Spinal cord (tissue), 10 donors: Measurements from ENCODE around the gene HHATL. TPM values are rescaled to one million over a fixed set of nuclear protein-coding genes. Genes with fewer than 3 reads are reported as not detected.

Experiments
- DNase-seq, 6 donors: peaks; one replicate each; pipeline versions ENCODE4 v3.0.0 to v3.0.0-alpha.2; 2013 to 2015; ENCODE audit warnings: low spot score in 6 of 6, low read depth in 4 of 6
- H3K27ac ChIP-seq: one replicate; pipeline ENCODE4 v1.5.1; 2013; ENCODE audit warnings: low read depth, low read length, control low read depth
- H3K27me3 ChIP-seq: one replicate; pipeline ENCODE4 v1.6.1; 2013; ENCODE audit warnings: low read length; ENCODE audit not compliant: control insufficient read depth, insufficient read depth
- H3K36me3 ChIP-seq: one replicate; pipeline ENCODE4 v1.6.1; 2013; ENCODE audit warnings: low read length; ENCODE audit not compliant: control insufficient read depth, insufficient read depth
- H3K4me1 ChIP-seq: one replicate; pipeline ENCODE4 v1.6.1; 2013; ENCODE audit warnings: low read length; ENCODE audit not compliant: control insufficient read depth, insufficient read depth
- H3K4me3 ChIP-seq: one replicate; pipeline ENCODE4 v1.5.1; 2013; ENCODE audit warnings: low read depth, low read length, control low read depth
- H3K9me3 ChIP-seq: one replicate; pipeline ENCODE4 v1.6.1; 2013; ENCODE audit warnings: low read length; ENCODE audit not compliant: control insufficient read depth, insufficient read depth
- WGBS: methylation state at CpG from one replicate; pipeline ENCODE4 v1.1.5; 2013; ENCODE audit warnings: missing lambda C conversion rate; ENCODE audit not compliant: insufficient coverage; 5-methylcytosine and 5-hydroxymethylcytosine counted together
- polyA plus RNA-seq, 2 donors: library from polyadenylated mRNA; unstranded; fragments of 120-200 nt; gene quantifications; one replicate each; pipeline ENCODE4 v1.2.1, GENCODE V29; 2013; ENCODE audit not compliant: insufficient read length in 2 of 2
- total RNA-seq, 2 donors: library from RNA; depleted of rRNA in 1 of 2; stranded (reverse); fragments of 120-200 nt in 1 of 2; fragments of >200 nt in 1 of 2; gene quantifications; one replicate each; pipeline versions ENCODE4 v1.2.3 to v1.2.4, GENCODE V29; 2013 to 2014
- donor health status: healthy.

HHATL gene
- total and polyA plus RNA-seq, 4 donors, result 2.1 to 7.2 (median 3.5) TPM

DNA sequence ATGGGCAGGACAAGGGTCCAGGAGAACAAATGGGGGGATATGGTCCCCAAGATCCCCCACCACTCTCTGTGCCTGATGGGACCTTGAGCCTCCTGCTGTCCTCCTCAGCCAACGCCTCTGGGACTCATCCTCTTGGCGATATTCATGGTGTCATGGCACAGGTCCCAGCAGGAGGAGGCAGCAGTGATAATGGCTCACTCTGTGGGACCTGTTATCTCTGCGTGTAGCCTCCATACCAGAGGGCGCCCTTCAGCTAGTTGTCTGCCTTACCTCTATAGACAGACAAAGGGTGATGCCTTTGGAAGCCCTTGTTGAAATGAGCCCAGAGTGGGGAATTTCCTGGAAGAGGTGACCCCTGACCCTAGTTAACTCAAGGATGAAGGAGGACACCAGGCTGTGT lies 41.7 kb downstream of the HHATL start:
- DNase-seq, result no peak
- 56% methylated on average over 4 of the region's 4 CpGs for WGBS
- peaks cover 95% of the 10 kb centered on the region for H3K36me3 ChIP-seq

GRCh38 chr3:42660131-42660715 lies 42.4 kb downstream of the HHATL start:
- peaks cover 50% of the 10 kb centered on the region for H3K4me1 ChIP-seq
- no peak overlapping the region for H3K27ac ChIP-seq

More for the DNA sequence above, 41.7 kb downstream of the HHATL start:
- Histone ChIP-seq H3K27ac (no peak overlapping the region), H3K9me3 (no peaks in the 10 kb centered on the region), H3K4me1 (peaks cover 46% of the 10 kb centered on the region), H3K4me3 (no peak overlapping the region), H3K27me3 (no peaks in the 10 kb centered on the region)

DNA sequence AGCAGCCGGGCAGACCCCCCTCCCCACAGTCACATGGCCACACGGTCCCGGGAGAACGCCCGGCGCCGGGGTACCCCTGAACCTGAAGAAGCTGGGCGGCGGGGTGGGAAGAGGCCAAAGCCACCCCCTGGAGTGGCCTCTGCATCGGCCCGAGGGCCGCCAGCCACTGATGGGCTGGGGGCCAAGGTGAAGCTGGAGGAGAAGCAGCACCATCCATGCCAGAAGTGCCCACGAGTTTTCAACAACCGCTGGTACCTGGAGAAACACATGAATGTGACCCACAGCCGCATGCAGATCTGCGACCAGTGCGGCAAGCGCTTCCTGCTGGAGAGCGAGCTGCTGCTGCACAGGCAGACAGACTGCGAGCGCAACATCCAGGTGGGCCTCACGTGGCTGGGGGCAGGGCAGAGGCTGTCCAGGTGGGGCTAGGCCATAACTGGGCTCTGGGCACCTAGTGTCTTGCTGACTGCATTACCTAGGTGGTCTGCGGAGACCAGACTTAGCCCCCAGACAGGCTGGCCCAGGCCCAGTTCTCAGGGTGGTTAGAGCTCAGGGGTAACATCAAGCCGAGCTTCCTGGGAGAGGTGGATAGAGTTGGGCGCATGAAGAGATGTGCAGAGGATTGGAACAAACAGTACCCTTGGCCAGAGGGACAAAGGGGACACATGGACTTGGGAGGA lies 43.0 kb downstream of the HHATL start:
- 83% methylated on average over 18 of the region's 25 CpGs for WGBS
- Histone ChIP-seq H3K27me3 (no peaks in the 10 kb centered on the region), H3K4me1 (peaks cover 54% of the 10 kb centered on the region), H3K4me3 (no peak overlapping the region), H3K36me3 (peaks cover 82% of the 10 kb centered on the region), H3K27ac (no peak overlapping the region), H3K9me3 (no peaks in the 10 kb centered on the region)
- DNase-seq, result no peak

More at GRCh38 chr3:42660131-42660715, 42.4 kb downstream of the HHATL start:
- no peaks in the 10 kb centered on the region for H3K27me3 ChIP-seq
- H3K36me3 ChIP-seq, result peaks cover 89% of the 10 kb centered on the region
- H3K4me3 ChIP-seq, result no peak overlapping the region
- DNase-seq, result no peak
- H3K9me3 ChIP-seq, result no peaks in the 10 kb centered on the region
- 79% methylated on average over 4 of the region's 6 CpGs for WGBS

- Histone ChIP-seq H3K9me3 (no peaks in the 10 kb centered on the region), H3K4me3 (no peak overlapping the region), H3K27me3 (no peaks in the 10 kb centered on the region), H3K4me1 (peaks cover 56% of the 10 kb centered on the region), H3K27ac (no peak overlapping the region), H3K36me3 (peaks cover 75% of the 10 kb centered on the region)
- 89% methylated on average over 22 of the region's 22 CpGs for WGBS
- DNase-seq, result no peak
Observed at GRCh38 chr3:42658771-42659390, 43.7 kb downstream of the HHATL start.

DNA sequence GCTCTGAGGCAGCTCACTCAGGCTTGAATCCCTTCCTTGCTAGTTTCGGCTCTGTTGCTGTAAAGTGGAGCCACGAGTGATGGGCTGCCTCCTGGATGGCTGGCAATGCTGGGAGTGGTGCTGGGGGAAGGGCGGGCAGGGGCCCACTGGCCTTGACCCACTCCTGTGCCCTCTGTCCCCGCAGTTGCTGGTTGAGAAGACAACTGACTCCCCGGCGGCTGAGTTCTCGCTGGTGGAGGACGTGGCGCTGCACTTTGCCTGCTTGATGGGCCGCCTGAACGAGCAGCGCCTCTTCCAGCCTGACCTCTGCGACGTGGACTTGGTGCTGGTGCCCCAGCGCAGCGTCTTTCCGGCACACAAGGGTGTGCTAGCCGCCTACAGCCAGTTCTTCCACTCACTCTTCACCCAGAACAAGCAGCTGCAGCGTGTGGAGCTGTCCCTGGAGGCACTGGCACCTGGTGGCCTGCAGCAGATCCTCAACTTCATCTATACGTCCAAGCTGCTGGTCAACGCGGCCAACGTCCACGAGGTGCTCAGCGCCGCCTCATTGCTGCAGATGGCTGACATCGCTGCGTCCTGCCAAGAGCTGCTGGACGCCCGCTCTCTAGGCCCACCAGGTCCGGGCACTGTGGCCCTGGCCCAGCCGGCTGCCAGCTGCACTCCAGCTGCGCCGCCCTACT lies 44.4 kb downstream of the HHATL start:
- WGBS, result 86% methylated on average over 34 of the region's 34 CpGs
- H3K27me3 ChIP-seq, result no peaks in the 10 kb centered on the region
- peaks cover 62% of the 10 kb centered on the region for H3K4me1 ChIP-seq
- no peak overlapping the region for H3K4me3 ChIP-seq
- DNase-seq, result no peak
- H3K36me3 ChIP-seq, result peaks cover 69% of the 10 kb centered on the region
- H3K27ac ChIP-seq, result no peak overlapping the region
- H3K9me3 ChIP-seq, result no peaks in the 10 kb centered on the region

- peaks cover 68% of the 10 kb centered on the region for H3K4me1 ChIP-seq
- peaks cover 63% of the 10 kb centered on the region for H3K36me3 ChIP-seq
- H3K4me3 ChIP-seq, result no peak overlapping the region
- no peak overlapping the region for H3K27ac ChIP-seq
- 63% methylated on average over 4 of the region's 4 CpGs for WGBS
- H3K9me3 ChIP-seq, result no peaks in the 10 kb centered on the region
- no peak for DNase-seq
- no peaks in the 10 kb centered on the region for H3K27me3 ChIP-seq
Observed at GRCh38 chr3:42657675-42658074, 44.9 kb downstream of the HHATL start.

GRCh38 chr3:42656680-42657610 lies 45.7 kb downstream of the HHATL start:
- Histone ChIP-seq H3K9me3 (no peaks in the 10 kb centered on the region), H3K4me1 (peaks cover 75% of the 10 kb centered on the region), H3K27ac (no peak overlapping the region), H3K4me3 (no peak overlapping the region), H3K27me3 (no peaks in the 10 kb centered on the region), H3K36me3 (peaks cover 56% of the 10 kb centered on the region)
- 84% methylated on average over 8 of the region's 9 CpGs for WGBS
- DNase-seq, result no peak

DNA sequence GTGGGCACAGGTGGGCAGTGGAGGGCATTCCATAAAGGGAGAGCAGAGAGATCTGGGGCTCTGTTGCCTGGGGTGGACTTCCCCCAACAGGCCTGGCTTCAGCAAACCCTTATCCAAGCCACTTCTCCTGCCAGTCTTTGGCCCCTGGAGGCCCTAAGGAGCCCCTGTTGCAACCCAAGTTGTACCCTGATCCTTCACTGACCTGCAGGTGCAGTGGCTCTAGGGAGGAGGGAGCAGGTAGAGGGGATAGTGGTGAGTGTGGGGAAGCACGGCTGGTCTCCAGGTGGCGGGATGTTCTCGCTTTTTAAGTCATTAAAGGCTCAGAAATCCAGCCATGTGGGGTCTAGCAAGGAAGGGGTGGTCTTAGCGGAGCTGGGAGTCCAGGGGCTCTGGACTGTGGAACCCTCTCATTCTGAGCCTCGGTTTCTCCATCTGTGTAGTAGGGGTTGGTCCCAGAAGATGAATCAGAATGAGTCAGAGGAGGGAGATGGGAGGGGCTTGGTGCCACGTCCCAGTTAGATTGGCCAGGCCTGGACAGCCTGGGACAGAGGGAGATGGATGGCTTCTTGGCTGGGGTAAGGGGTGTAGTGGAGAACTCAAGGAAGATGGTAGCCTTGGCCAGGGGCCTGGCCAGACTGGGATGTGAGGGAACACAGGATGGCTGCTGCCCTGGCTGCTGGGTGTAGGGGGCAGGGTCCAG lies 46.5 kb downstream of the HHATL start:
- peaks cover 83% of the 10 kb centered on the region for H3K4me1 ChIP-seq
- H3K27ac ChIP-seq, result no peak overlapping the region
- 82% methylated on average over 6 of the region's 6 CpGs for WGBS
- H3K4me3 ChIP-seq, result no peak overlapping the region
- no peak for DNase-seq
- H3K36me3 ChIP-seq, result peaks cover 49% of the 10 kb centered on the region
- H3K9me3 ChIP-seq, result no peaks in the 10 kb centered on the region
- no peaks in the 10 kb centered on the region for H3K27me3 ChIP-seq
